Measurements from ENCODE around the gene ASAP2. TPM values are rescaled to one million over a fixed set of nuclear protein-coding genes. Genes with fewer than 3 reads are reported as not detected.

The ASAP2 gene
- total RNA-seq, 1 experiment from 2014 or later, result 14.3 TPM

GRCh38 chr2:9375857-9376428 is 169.3 kb downstream of the ASAP2 start (continued):
- TF ChIP-seq ATF6 (CRISPR knock-in tag; IDR thresholded peaks at IDR 0.05) (no peak), USF1 (CRISPR knock-in tag; IDR thresholded peaks at IDR 0.05) (no peak), RELA (CRISPR knock-in tag; IDR thresholded peaks at IDR 0.05; ENCODE audit: borderline replicate concordance) (no peak), FOXK1 (CRISPR knock-in tag; IDR thresholded peaks at IDR 0.05) (no peak), MAX (CRISPR knock-in tag; IDR thresholded peaks at IDR 0.05) (no peak), TP53 (CRISPR knock-in tag; IDR thresholded peaks at IDR 0.05) (no peak), AR (CRISPR knock-in tag; IDR thresholded peaks at IDR 0.05) (no peak), GRHL2 (CRISPR knock-in tag; IDR thresholded peaks at IDR 0.05; ENCODE audit: insufficient replicate concordance, severe bottlenecking) (no peak), GTF2I (CRISPR knock-in tag; conservative IDR thresholded peaks at IDR 0.05) (no peak), CREB1 (CRISPR knock-in tag; IDR thresholded peaks at IDR 0.05) (no peak), GABPB1 (CRISPR knock-in tag; IDR thresholded peaks at IDR 0.05) (no peak), ZBTB21 (CRISPR knock-in tag; IDR thresholded peaks at IDR 0.05; ENCODE audit: borderline replicate concordance) (no peak)

GRCh38 chr2:9377461-9378097 is 171.0 kb downstream of the ASAP2 start:
- CTCF ChIA-PET, result interaction anchor here (0.6 to 1.6 kb wide), 3 partner anchors 44 to 238 kb away, joined by 3 to 5 read pairs (median 4); no protein-coding TSS in a partner anchor
- no peaks in the 10 kb centered on the region for H3K27me3 Mint-ChIP-seq (ENCODE audit: low read depth)
- 0 out of 2 replicates have a peak overlapping the region, but pooled peaks have one; percentile 43 for H3K27ac Mint-ChIP-seq
- TF ChIP-seq OVOL2 (CRISPR knock-in tag; IDR thresholded peaks at IDR 0.05; ENCODE audit: borderline replicate concordance), result no peak
- TF ChIP-seq ZSCAN18 (CRISPR knock-in tag; IDR thresholded peaks at IDR 0.05), result no peak
- no peak for TF ChIP-seq ELF4 (CRISPR knock-in tag; IDR thresholded peaks at IDR 0.05; ENCODE audit: low read depth)
- TF ChIP-seq ZNF219 (CRISPR knock-in tag; IDR thresholded peaks at IDR 0.05; ENCODE audit: borderline replicate concordance), result no peak
- TF ChIP-seq ESRRA (CRISPR knock-in tag; IDR thresholded peaks at IDR 0.05; ENCODE audit: borderline replicate concordance), result no peak
- no peak for TF ChIP-seq ARID4B (CRISPR knock-in tag; IDR thresholded peaks at IDR 0.05; ENCODE audit: borderline replicate concordance)
- no peak for TF ChIP-seq CREB1 (CRISPR knock-in tag; IDR thresholded peaks at IDR 0.05)
- no peak for TF ChIP-seq JAZF1 (CRISPR knock-in tag; IDR thresholded peaks at IDR 0.05)
- no peak for TF ChIP-seq ZNF317 (CRISPR knock-in tag; IDR thresholded peaks at IDR 0.05; ENCODE audit: borderline replicate concordance, low read depth)
- TF ChIP-seq KAT7 (CRISPR knock-in tag; IDR thresholded peaks at IDR 0.05; ENCODE audit: borderline replicate concordance), result no peak
- TF ChIP-seq NR1H2 (CRISPR knock-in tag; IDR thresholded peaks at IDR 0.05), result no peak
- no peak for TF ChIP-seq TEAD4 (CRISPR knock-in tag; IDR thresholded peaks at IDR 0.05)
- no peak for TF ChIP-seq SP1 (CRISPR knock-in tag; conservative IDR thresholded peaks at IDR 0.05)

More at GRCh38 chr2:9377461-9378097, 171.0 kb downstream of the ASAP2 start:
- H3K4me3 Mint-ChIP-seq, result no peak overlapping the region
- H3K36me3 Mint-ChIP-seq, result peaks cover 18% of the 10 kb centered on the region
- H3K4me1 Mint-ChIP-seq, result peaks cover 26% of the 10 kb centered on the region
- H3K9me3 Mint-ChIP-seq, result no peaks in the 10 kb centered on the region
- ATAC-seq, result no peak
- no peak for DNase-seq (ENCODE audit: low spot score)
- POLR2A ChIA-PET, result no interaction called here

Data from WTC11 (cell line).